Right renal pelvis (tissue), 4 donors: ENCODE data around the gene EPB41L5. TPM values are rescaled to one million over a fixed set of nuclear protein-coding genes. Genes with fewer than 3 reads are reported as not detected.
"Not testable (repeated sequence)": the region's sequence is repeated elsewhere in the genome, so short reads cannot be mapped to it uniquely, and the experiment has no call there.

Experiments
- DNase-seq, 4 donors: peaks; one replicate each; pipeline ENCODE4 v3.0.0-alpha.2; 2013; ENCODE audit warnings: low read depth in 4 of 4, low spot score in 3 of 4, missing footprints in 1 of 4
- polyA plus RNA-seq, 4 donors: library from polyadenylated mRNA; unstranded; fragments of 120-200 nt; gene quantifications; one replicate each; pipeline ENCODE4 v1.2.1, GENCODE V29; 2013; ENCODE audit not compliant: insufficient read length in 4 of 4

The EPB41L5 gene
- polyA plus RNA-seq, 4 donors: 82.4 to 107 (median 102) TPM

- DNase-seq: no peak
Observed at GRCh38 chr2:120189189-120189588, 176.3 kb downstream of the EPB41L5 start.

GRCh38 chr2:120192280-120192679 lies 179.4 kb downstream of the EPB41L5 start:
- no peak for DNase-seq

- no peak for DNase-seq
Observed at GRCh38 chr2:120195553-120195952, 182.7 kb downstream of the EPB41L5 start.

- not testable (repeated sequence) for DNase-seq
Observed at GRCh38 chr2:120199817-120200459, 187.1 kb downstream of the EPB41L5 start.

GRCh38 chr2:120203251-120204021 lies 190.6 kb downstream of the EPB41L5 start:
- DNase-seq: no peak

GRCh38 chr2:120204022-120204405 lies 191.1 kb downstream of the EPB41L5 start:
- DNase-seq: no peak

GRCh38 chr2:120204417-120204816 lies 191.5 kb downstream of the EPB41L5 start:
- DNase-seq: no peak

- no peak for DNase-seq
Observed at GRCh38 chr2:120204945-120205670, 192.2 kb downstream of the EPB41L5 start.

GRCh38 chr2:120206022-120206581 lies 193.2 kb downstream of the EPB41L5 start:
- no peak for DNase-seq

GRCh38 chr2:120208381-120209353 lies 195.8 kb downstream of the EPB41L5 start:
- no peak for DNase-seq

- no peak for DNase-seq
Observed at GRCh38 chr2:120209427-120210269, 196.8 kb downstream of the EPB41L5 start.

- DNase-seq: no peak
Observed at GRCh38 chr2:120210270-120210693, 197.4 kb downstream of the EPB41L5 start.

GRCh38 chr2:120218181-120218580 lies 205.3 kb downstream of the EPB41L5 start:
- no peak for DNase-seq

- DNase-seq: no peak
Observed at GRCh38 chr2:120219291-120219690, 206.4 kb downstream of the EPB41L5 start.

GRCh38 chr2:120219766-120220165 lies 206.9 kb downstream of the EPB41L5 start:
- no peak for DNase-seq

GRCh38 chr2:120220756-120221155 lies 207.9 kb downstream of the EPB41L5 start:
- no peak for DNase-seq

GRCh38 chr2:120221616-120222015 lies 208.7 kb downstream of the EPB41L5 start:
- no peak for DNase-seq

GRCh38 chr2:120222186-120223033 lies 209.5 kb downstream of the EPB41L5 start:
- no peak for DNase-seq
